ENCODE data around the gene MIF4GD. TPM values are rescaled to one million over a fixed set of nuclear protein-coding genes. Genes with fewer than 3 reads are reported as not detected.

The MIF4GD gene
- total and polyA plus RNA-seq, 9 of the 15 experiments (the other 6 are each of a cell fraction or from before 2014, with no cell fraction given) = 11.8 to 63.8 (median 28.1) TPM

DNA sequence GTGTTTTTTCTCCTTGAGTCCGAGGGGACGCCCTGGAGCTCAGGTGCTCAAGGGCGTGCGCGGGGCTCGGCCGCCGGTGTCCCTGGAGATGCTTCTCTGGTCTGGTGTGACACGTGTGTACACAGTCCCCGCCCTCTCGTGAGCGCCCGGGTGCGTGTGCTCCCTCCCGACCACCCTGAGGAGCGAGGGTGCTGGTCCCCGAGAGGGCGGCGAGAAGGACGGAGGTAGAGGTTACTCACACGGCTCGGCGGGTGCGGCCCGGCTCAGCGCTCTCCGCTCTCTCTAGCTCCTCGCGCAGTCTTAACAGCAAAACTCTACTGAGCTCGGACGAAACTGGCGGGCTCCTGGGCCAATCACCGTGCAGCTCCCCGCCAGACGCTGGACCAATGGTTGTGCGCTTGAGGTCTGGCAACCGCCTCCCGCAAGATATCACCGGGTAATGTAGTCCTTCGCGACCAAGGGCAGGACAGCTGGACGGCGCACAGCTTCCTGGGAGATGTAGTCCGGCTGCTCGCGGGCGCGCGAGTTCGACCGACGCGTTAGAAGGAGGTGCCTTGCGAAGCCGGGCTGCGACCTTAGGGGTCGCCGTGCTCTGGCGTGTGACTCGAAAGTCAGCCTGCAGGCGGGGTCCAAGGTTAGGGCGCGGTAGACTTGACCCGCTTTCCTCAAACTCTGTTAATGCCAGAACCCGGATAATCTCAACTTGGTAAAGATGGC, 18.2 kb upstream of the MIF4GD start, which contains the start of gene SLC25A19 (continued):
- TF ChIP-seq POLR2H (tag; IDR thresholded peaks at IDR 0.05; ENCODE audit: low read depth) = no peak
- TF ChIP-seq REST (IDR thresholded peaks at IDR 0.05; ENCODE audit: borderline replicate concordance) = peak; percentile 38; the same call in 1 of the 2 replicates
- TF ChIP-seq REST (CRISPR knock-in tag; IDR thresholded peaks at IDR 0.05; ENCODE audit: low read depth) = 0 out of 2 replicates have a peak, but pooled peaks have one; percentile 47
- no peak for TF ChIP-seq ZNF140 (CRISPR knock-in tag; IDR thresholded peaks at IDR 0.05)
- TF ChIP-seq ZBED1 (IDR thresholded peaks at IDR 0.05) = no peak
- no peak; the same call in 1 of the 2 replicates for TF ChIP-seq ELF1 (tag; IDR thresholded peaks at IDR 0.05)
- peak; percentile 93 for TF ChIP-seq CREB3L1 (IDR thresholded peaks at IDR 0.05; ENCODE audit: borderline replicate concordance, low read depth)
- TF ChIP-seq SMARCA5 (IDR thresholded peaks at IDR 0.05) = no peak
- no peak for TF ChIP-seq PPARD (CRISPR knock-in tag; IDR thresholded peaks at IDR 0.05)
- peak; percentile 90 for TF ChIP-seq KDM5B (IDR thresholded peaks at IDR 0.05; ENCODE audit: insufficient replicate concordance, low read depth, low read length)
- TF ChIP-seq KAT7 (CRISPR knock-in tag; IDR thresholded peaks at IDR 0.05; ENCODE audit: borderline replicate concordance) = no peak
- no peak for TF ChIP-seq ZNF561 (CRISPR knock-in tag; conservative IDR thresholded peaks at IDR 0.05)
- TF ChIP-seq ADNP (tag; IDR thresholded peaks at IDR 0.05) = no peak
- TF ChIP-seq ZC3H8 (IDR thresholded peaks at IDR 0.05) = no peak
- no peak for TF ChIP-seq MYBL2 (IDR thresholded peaks at IDR 0.05; ENCODE audit: low read depth)
- TF ChIP-seq MYBL2 (CRISPR knock-in tag; IDR thresholded peaks at IDR 0.05; ENCODE audit: borderline replicate concordance) = no peak
- no peak for TF ChIP-seq NFIC (IDR thresholded peaks at IDR 0.05)
- TF ChIP-seq PHTF2 (CRISPR knock-in tag; IDR thresholded peaks at IDR 0.05) = no peak
- no peak for TF ChIP-seq HNRNPK (IDR thresholded peaks at IDR 0.05; ENCODE audit: low read depth, low read length, poor library complexity, severe bottlenecking)
- TF ChIP-seq CREBBP (IDR thresholded peaks at IDR 0.05; ENCODE audit: low read depth, low read length) = no peak
- no peak for TF ChIP-seq BRF1 (IDR thresholded peaks at IDR 0.05; ENCODE audit: borderline replicate concordance, extremely low read depth, insufficient read length)

Data from K562 (cell line).